BE2C (cell line): ENCODE measurements around the gene LIN28A.
A peak's percentile ranks its signal among the peaks of the same experiment; 100 is the strongest.

Experiments
- DNase-seq: peaks from one replicate; pipeline ENCODE4 v3.0.0-alpha.2; 2020
- H3K27me3 ChIP-seq: fragments of 250-450 bp; sonication (Bioruptor Pico); 2 replicates; pipeline ENCODE4 v1.5.1; 2020; ENCODE audit warnings: mild to moderate bottlenecking
- H3K36me3 ChIP-seq: fragments of 250-450 bp; sonication (Bioruptor Pico); 2 replicates; pipeline ENCODE4 v1.5.1; 2020; ENCODE audit warnings: mild to moderate bottlenecking
- H3K4me1 ChIP-seq: fragments of 250-450 bp; sonication (Bioruptor Pico); 2 replicates; pipeline ENCODE4 v1.5.1; 2020
- H3K4me3 ChIP-seq: 2 replicates; pipeline ENCODE4 v1.5.1; 2011; ENCODE audit warnings: low read depth, low read length
- H3K9me3 ChIP-seq: fragments of 250-450 bp; sonication (Bioruptor Pico); 2 replicates; pipeline ENCODE4 v1.5.1; 2020
- TF ChIP-seq, protein P1 (sequence below): IDR thresholded peaks from 2 replicates; pipeline ENCODE4 v1.5.1; 2012; ENCODE audit warnings: mild to moderate bottlenecking, low read depth, low read length

LIN28A gene

DNA sequence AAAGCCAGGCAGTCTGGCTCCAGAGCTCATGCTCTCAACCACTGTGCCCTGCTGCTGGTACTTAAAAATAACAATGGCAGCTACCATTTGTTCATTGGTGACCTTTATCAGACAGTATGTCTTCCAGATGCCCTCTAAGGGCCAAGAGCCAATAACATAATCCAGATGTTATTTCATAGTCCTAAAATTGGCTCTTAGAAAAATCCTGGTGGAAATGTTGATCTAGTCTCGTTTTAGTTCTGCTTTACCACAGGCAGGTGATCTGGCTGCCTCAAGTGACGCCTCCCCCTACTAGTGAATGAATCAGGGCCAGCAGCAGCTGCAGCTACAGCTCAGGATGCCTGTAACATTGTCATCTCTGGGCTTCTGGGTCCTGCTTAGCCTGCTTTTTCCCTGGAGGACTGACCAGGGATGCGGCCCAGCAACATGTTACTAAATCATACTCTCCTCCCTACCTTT lies 49.0 kb downstream of the LIN28A start:
- no peaks in the 10 kb centered on the region for H3K4me1 ChIP-seq
- peak; percentile 19 for DNase-seq
- TF ChIP-seq, protein P1, sequence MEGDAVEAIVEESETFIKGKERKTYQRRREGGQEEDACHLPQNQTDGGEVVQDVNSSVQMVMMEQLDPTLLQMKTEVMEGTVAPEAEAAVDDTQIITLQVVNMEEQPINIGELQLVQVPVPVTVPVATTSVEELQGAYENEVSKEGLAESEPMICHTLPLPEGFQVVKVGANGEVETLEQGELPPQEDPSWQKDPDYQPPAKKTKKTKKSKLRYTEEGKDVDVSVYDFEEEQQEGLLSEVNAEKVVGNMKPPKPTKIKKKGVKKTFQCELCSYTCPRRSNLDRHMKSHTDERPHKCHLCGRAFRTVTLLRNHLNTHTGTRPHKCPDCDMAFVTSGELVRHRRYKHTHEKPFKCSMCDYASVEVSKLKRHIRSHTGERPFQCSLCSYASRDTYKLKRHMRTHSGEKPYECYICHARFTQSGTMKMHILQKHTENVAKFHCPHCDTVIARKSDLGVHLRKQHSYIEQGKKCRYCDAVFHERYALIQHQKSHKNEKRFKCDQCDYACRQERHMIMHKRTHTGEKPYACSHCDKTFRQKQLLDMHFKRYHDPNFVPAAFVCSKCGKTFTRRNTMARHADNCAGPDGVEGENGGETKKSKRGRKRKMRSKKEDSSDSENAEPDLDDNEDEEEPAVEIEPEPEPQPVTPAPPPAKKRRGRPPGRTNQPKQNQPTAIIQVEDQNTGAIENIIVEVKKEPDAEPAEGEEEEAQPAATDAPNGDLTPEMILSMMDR = no peak
- no peak overlapping the region for H3K4me3 ChIP-seq
- no peaks in the 10 kb centered on the region for H3K9me3 ChIP-seq
- no peaks in the 10 kb centered on the region for H3K27me3 ChIP-seq
- no peaks in the 10 kb centered on the region; the same call in none of the 2 replicates for H3K36me3 ChIP-seq

DNA sequence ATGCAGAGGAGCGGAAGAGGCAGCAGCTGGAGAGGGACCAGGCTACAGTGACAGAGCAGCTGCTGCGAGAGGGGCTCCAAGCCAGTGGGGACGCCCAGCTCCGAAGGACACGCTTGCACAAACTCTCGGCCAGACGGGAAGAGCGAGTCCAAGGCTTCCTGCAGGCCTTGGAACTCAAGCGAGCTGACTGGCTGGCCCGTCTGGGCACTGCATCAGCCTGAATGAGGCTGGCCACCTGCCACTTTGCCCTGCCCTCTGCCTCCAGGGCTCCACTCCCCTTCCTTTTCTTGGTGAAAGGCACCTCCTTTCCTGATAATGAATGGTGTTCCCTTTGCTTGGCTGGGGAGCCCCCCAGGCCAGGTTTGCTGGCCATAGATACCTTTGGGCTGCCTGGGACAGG lies 58.3 kb downstream of the LIN28A start:
- no peak for DNase-seq
- H3K4me1 ChIP-seq = no peaks in the 10 kb centered on the region
- H3K36me3 ChIP-seq = peaks cover 16% of the 10 kb centered on the region
- TF ChIP-seq, protein P1 = no peak
- H3K4me3 ChIP-seq = no peak overlapping the region
- H3K27me3 ChIP-seq = no peaks in the 10 kb centered on the region
- no peaks in the 10 kb centered on the region for H3K9me3 ChIP-seq

DNA sequence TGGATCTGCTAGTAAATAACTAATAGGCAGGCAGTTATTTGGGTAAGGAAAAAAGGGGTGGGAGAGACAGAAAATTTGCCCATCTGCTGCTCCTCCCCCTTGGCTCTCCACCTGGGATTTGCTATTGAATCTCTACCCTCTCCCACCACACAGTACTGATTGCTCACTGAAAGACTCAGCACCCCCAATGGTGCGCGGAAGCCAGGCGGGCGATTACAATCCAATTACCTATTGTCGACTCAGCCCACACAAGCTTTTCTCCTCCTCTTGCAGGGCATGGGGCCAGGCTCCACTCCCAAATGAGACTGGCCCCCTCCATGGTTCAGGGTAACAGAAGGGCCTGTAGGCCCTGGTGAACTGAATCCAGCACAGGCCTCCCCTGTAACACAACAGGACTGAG lies 58.9 kb downstream of the LIN28A start:
- DNase-seq = no peak
- no peaks in the 10 kb centered on the region for H3K9me3 ChIP-seq
- H3K4me1 ChIP-seq = no peaks in the 10 kb centered on the region
- no peak overlapping the region for H3K4me3 ChIP-seq
- H3K36me3 ChIP-seq = peaks cover 22% of the 10 kb centered on the region
- no peaks in the 10 kb centered on the region for H3K27me3 ChIP-seq
- TF ChIP-seq, protein P1 = no peak

DNA sequence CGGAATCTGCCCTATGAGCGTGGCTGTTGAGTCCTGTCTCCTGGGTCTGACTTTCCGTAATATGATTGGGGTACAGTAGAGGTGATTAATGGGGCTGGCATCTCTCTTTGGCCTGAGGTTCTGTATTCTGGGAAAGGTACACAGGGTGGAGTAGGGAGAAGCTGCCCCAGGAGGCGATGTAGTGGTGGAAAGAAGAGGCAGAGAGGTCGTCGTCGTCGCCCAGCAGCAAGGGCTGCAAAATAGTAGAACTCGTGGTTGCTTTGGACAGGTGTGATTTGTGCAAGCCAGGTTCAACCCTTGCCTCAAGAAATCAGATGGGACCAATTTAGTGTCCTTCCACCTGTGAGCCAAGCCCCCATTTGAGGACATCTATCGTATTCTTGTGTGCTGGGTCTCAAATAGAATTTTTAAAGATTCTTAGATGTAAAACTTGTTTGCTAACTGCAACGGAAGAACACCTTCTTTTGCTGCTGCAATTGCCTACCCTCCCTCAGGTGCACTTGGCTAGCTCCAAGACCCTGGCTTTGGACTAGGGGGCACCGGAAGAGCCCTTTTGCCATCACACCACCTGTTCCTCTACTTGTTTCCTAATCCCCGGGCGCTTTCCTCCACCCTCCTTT lies 60.4 kb downstream of the LIN28A start:
- Histone ChIP-seq H3K27me3 (no peaks in the 10 kb centered on the region), H3K9me3 (no peaks in the 10 kb centered on the region), H3K4me3 (peak overlapping the region; percentile 59), H3K4me1 (no peaks in the 10 kb centered on the region), H3K36me3 (peaks cover 27% of the 10 kb centered on the region)
- TF ChIP-seq, protein P1 = no peak
- DNase-seq = no peak

DNA sequence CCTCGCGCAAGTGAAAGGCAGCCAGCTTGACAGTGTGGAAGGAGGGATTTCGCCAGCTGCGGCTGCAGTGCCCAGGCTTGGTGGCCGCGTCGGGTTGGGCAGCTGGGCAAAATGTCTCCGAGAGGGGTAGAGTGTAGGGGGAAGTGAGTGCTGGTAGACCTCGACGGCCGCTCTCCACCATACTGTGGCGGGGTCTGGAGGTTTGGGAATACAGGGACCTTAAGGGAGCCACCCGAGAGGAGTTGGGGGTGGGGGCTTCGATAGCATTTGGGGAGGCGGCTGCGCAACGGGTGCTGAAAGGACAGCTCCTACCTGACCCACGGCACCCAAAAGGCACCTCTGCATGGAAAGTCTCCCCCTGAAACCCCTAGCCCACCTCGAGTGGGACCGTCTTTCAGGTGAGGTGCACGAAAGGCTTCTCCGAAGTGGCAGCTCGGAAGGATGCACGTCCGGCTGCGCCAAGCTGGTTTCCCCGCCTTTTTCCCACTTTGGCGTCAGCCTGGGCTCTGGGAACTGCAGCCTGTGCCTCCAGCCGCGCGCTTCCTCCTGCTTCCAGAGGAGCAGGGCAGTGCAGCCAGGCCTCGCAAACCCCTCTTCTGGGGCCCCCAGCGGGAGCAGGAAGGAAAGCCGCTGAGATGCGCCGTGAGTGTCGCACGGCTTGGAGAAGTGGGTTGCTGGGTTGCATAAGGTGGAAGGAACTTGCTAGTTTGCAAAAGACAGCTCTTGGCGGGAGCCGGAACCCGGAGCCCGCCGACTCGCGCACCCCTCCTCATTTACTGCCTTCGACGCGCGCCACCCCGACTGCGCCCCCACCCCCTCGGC lies 61.1 kb downstream of the LIN28A start:
- DNase-seq = peak; percentile 72
- TF ChIP-seq, protein P1 = no peak
- peak overlapping the region; percentile 59 for H3K4me3 ChIP-seq
- H3K9me3 ChIP-seq = no peaks in the 10 kb centered on the region
- H3K4me1 ChIP-seq = no peaks in the 10 kb centered on the region
- peaks cover 34% of the 10 kb centered on the region for H3K36me3 ChIP-seq
- H3K27me3 ChIP-seq = no peaks in the 10 kb centered on the region
